Upper lobe of right lung (tissue), 1 donor: Measurements from ENCODE around the gene RAB17. TPM values are rescaled to one million over a fixed set of nuclear protein-coding genes. Genes with fewer than 3 reads are reported as not detected.
A peak's percentile ranks its signal among the peaks of the same experiment; 100 is the strongest.

Source experiments
- ATAC-seq: fragments of 200-7000 bp; cut with Tn5 transposase; one replicate; pipeline ENCODE4 v1.9.1; 2020; ENCODE audit warnings: mild to moderate bottlenecking, moderate library complexity
- DNase-seq: peaks from one replicate; pipeline ENCODE4 v3.0.0-alpha.2; 2020
- H3K27ac ChIP-seq: fragments of 200-600 bp; one replicate; pipeline ENCODE4 v1.8.0; 2022
- H3K27me3 ChIP-seq: fragments of 200-600 bp; one replicate; pipeline ENCODE4 v1.8.0; 2022; ENCODE audit warnings: mild to moderate bottlenecking
- H3K36me3 ChIP-seq: fragments of 200-600 bp; one replicate; pipeline ENCODE4 v1.8.0; 2022
- H3K4me1 ChIP-seq: fragments of 200-600 bp; one replicate; pipeline ENCODE4 v1.8.0; 2022
- H3K4me3 ChIP-seq: fragments of 200-600 bp; one replicate; pipeline ENCODE4 v1.8.0; 2022; ENCODE audit warnings: mild to moderate bottlenecking
- H3K9me3 ChIP-seq: fragments of 200-600 bp; one replicate; pipeline ENCODE4 v1.8.0; 2022
- CTCF ChIP-seq: fragments of 200-600 bp; IDR thresholded peaks from one replicate; pipeline ENCODE4 v1.8.0; 2022; ENCODE audit warnings: antibody characterized with exemption
- intact Hi-C: fragments of 100-400 bp; cut with DNase I; formaldehyde crosslinking; loops from one replicate; pipeline ENCODE4 v1.11.0; 2022
- total RNA-seq: library from RNA; stranded (reverse); fragmentation: NEBNext Ultra II Directional; extraction: Animal tissue kit (Norgen Biotek cat#: 25700); gene quantifications from one replicate; pipeline ENCODE4 v1.2.1, GENCODE V29; 2021
- donor health status: DM: no; HTN: yes; CAD: no; lungs with severe emphysema.

Gene RAB17
- total RNA-seq, 1 donor from 2014 or later: 50.9 TPM

GRCh38 chr2:237547841-237548416 lies 42.6 kb downstream of the RAB17 start:
- intact Hi-C loops: no loop called here
- no peak overlapping the region for H3K4me3 ChIP-seq
- TF ChIP-seq CTCF: no peak
- H3K27ac ChIP-seq: no peak overlapping the region
- peaks cover 49% of the 10 kb centered on the region for H3K36me3 ChIP-seq
- ATAC-seq (peak; percentile 35), DNase-seq (no peak)
- no peaks in the 10 kb centered on the region for H3K27me3 ChIP-seq
- no peaks in the 10 kb centered on the region for H3K9me3 ChIP-seq
- peaks cover 7% of the 10 kb centered on the region for H3K4me1 ChIP-seq

- Histone ChIP-seq H3K36me3 (peaks cover 40% of the 10 kb centered on the region), H3K4me1 (peaks cover 7% of the 10 kb centered on the region), H3K27me3 (no peaks in the 10 kb centered on the region), H3K9me3 (no peaks in the 10 kb centered on the region), H3K27ac (no peak overlapping the region), H3K4me3 (no peak overlapping the region)
- peak; percentile 69 for DNase-seq
- TF ChIP-seq CTCF: no peak
- intact Hi-C loops: no loop called here
- peak; percentile 58 for ATAC-seq
Observed at GRCh38 chr2:237546876-237547395, 43.6 kb downstream of the RAB17 start.

- intact Hi-C loops: no loop called here
- Histone ChIP-seq H3K27ac (no peak overlapping the region), H3K36me3 (peaks cover 37% of the 10 kb centered on the region), H3K27me3 (no peaks in the 10 kb centered on the region), H3K4me1 (peaks cover 7% of the 10 kb centered on the region), H3K9me3 (no peaks in the 10 kb centered on the region), H3K4me3 (no peak overlapping the region)
- TF ChIP-seq CTCF: no peak
- peak; percentile 3 for ATAC-seq
- no peak for DNase-seq
Observed at GRCh38 chr2:237546040-237546875, 44.3 kb downstream of the RAB17 start.

GRCh38 chr2:237542001-237542704 lies 48.4 kb downstream of the RAB17 start:
- peaks cover 34% of the 10 kb centered on the region for H3K36me3 ChIP-seq
- no peaks in the 10 kb centered on the region for H3K9me3 ChIP-seq
- peaks cover 7% of the 10 kb centered on the region for H3K4me1 ChIP-seq
- ATAC-seq: no peak
- intact Hi-C loops: no loop called here
- no peaks in the 10 kb centered on the region for H3K27me3 ChIP-seq
- no peak overlapping the region for H3K4me3 ChIP-seq
- no peak for DNase-seq
- H3K27ac ChIP-seq: no peak overlapping the region
- TF ChIP-seq CTCF: no peak

- H3K9me3 ChIP-seq: no peaks in the 10 kb centered on the region
- no peak for TF ChIP-seq CTCF
- DNase-seq (no peak), ATAC-seq (no peak)
- H3K36me3 ChIP-seq: peaks cover 32% of the 10 kb centered on the region
- intact Hi-C loops: no loop called here
- H3K4me3 ChIP-seq: no peak overlapping the region
- no peak overlapping the region for H3K27ac ChIP-seq
- H3K27me3 ChIP-seq: no peaks in the 10 kb centered on the region
- H3K4me1 ChIP-seq: peaks cover 4% of the 10 kb centered on the region
Observed at GRCh38 chr2:237541243-237541642, 49.3 kb downstream of the RAB17 start.
